HG02973 (cell line): ENCODE data around the gene DDX6.
A peak's percentile ranks its signal among the peaks of the same experiment; 100 is the strongest.
"Not testable (repeated sequence)": the region's sequence is repeated elsewhere in the genome, so short reads cannot be mapped to it uniquely, and the experiment has no call there.

ENCODE experiments used
- ATAC-seq: cut with Tn5 transposase; IDR thresholded peaks from one replicate; pipeline ENCODE4 v1.9.1; 2021; ENCODE audit warnings: moderate library complexity; ENCODE audit not compliant: unreplicated experiment

The DDX6 gene, protein sequence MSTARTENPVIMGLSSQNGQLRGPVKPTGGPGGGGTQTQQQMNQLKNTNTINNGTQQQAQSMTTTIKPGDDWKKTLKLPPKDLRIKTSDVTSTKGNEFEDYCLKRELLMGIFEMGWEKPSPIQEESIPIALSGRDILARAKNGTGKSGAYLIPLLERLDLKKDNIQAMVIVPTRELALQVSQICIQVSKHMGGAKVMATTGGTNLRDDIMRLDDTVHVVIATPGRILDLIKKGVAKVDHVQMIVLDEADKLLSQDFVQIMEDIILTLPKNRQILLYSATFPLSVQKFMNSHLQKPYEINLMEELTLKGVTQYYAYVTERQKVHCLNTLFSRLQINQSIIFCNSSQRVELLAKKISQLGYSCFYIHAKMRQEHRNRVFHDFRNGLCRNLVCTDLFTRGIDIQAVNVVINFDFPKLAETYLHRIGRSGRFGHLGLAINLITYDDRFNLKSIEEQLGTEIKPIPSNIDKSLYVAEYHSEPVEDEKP

DNA sequence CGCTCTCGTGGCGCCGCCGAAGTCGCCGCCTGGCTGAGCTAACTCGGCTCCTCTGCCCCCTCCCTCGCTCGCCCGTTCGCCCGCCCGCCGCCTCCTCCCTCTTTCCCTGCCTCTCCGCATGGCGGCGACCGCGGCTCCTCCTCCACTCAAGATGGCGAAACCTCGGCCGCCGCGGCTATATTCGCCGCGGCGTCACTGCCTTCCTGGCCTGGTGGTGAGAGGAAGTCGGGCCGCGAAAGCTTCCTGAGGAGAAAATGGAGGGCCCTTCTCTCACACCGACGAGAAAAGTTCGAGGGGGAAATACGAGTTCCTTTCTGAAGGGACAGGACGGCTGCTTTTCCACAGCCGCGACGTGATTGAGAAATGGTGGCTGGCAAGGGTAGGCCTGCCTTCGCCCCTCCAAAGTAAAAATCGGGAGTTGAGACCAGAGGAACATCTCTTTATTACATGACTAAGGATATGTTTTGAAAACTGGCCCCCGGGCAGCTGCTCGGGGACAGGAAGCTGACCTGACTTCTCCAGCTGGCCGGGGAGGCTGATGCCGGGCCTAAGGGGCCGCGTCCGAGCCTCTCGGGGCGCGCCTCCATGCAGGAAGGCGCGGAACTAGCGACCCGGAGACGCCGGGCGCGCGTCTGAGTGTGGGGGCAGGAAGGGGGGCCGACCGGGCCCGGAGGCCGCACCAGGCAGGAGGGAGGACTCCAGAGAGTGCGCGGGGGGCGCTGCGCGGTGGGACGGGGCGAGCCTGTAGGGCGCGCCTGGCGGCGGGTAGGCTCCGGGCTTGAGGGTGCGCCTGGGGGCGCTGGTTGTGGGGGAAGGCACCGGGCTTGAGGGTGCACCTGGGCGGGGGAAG lies at the start of gene DDX6:
DDX6 (minus strand) TSS at position 54 of the 850 bp plus-strand sequence. CDS start 4,913 bp downstream, outside the sequence.
- peak; percentile 50 for ATAC-seq

DNA sequence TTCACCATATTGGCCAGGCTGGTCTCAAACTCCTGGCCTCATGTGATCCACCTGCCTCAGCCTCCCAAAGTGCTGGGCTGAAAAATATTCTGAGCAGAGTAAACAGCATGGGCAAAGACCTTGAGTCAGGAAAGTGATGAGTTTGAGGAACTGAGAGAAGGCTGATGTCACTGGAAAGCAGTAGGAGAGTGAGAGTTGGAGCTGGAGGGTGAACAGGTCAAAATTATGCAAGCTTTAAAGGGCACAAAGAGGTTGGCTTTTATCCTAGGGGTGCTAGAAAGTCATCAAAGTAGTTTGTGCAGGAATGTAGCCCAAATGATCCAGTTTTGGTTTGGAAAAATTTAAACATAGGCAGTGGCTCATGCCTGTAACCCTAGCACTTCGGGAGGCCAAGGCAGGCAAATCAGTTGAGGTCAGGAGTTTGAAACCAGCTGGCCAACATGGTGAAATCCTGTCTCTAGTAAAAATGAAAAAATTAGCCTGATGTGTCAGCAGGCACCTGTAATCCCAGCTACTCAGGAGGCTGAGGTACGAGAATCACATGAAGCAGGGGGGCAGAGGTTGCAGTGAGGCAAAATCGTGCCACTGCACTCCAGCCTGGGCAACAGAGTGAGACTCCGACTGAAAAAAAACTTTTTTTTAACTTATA lies 48.1 kb upstream of the DDX6 start:
- peak; percentile 66 for ATAC-seq

DNA sequence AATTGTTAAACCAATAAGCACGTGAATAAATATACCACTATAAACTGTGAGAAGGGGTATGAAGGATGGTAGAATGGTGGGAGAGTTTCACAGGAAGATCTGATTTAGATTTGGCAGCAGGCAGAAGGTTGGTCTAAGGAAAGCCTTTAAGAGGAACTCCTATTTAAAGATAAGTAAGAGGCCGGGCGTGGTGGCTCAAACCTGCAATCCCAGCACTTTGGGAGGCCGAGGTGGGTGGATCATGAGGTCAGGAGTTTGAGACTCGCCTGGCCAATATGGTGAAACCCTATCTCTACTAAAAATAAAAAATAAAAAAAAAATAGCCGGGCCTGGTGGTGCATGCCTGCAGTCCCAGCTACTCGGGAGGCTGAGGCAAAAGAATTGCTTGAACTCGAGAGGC lies 46.9 kb upstream of the DDX6 start:
- no peak for ATAC-seq

DNA sequence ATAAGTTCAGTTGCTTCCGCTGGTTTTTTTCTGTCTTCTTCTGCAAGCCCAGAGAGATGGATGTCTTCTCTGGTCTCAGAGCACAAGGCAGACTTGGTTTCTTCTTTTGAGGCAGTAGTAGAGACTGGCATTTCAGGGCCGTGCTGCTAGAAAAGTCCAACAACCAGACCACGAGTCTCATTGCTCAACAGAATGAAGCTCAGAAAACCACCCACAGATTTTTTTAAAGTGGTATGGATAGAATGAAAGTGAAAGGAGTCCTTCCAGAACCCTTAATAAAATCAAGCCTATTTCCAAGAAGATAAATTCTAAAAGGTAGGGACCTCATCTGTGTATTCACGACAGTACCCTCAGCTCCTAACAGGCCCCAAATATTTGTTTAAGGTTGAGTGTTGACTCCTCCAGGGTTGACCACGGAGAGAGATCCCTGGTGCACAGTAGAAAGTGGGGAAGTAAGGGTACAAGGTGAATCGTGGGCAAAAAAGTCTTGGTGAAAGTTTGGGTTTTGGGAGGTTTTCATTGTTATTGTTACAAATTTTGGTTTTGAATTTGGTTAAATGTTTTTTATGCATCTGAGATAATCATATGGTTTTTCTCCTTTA lies 43.6 kb upstream of the DDX6 start:
- ATAC-seq: no peak

DNA sequence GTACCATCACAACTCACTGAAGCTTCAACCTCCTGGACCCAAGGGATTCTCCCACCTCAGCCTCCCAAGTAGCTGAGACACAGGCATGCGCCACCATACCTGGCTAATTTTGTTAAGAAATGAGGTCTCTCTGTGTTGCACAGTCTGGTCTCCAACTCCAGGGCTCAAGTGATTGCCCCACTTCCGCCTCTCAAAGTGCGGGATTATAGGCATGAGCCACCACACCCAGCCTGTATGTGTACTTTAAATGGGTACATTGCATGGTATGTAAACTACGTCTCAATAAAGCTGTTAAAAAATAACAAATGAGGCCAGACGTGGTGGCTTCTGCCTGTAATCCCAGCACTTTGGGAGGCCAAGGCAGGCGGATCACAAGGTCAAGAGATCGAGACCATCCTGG lies 36.2 kb upstream of the DDX6 start:
- ATAC-seq: no peak

DNA sequence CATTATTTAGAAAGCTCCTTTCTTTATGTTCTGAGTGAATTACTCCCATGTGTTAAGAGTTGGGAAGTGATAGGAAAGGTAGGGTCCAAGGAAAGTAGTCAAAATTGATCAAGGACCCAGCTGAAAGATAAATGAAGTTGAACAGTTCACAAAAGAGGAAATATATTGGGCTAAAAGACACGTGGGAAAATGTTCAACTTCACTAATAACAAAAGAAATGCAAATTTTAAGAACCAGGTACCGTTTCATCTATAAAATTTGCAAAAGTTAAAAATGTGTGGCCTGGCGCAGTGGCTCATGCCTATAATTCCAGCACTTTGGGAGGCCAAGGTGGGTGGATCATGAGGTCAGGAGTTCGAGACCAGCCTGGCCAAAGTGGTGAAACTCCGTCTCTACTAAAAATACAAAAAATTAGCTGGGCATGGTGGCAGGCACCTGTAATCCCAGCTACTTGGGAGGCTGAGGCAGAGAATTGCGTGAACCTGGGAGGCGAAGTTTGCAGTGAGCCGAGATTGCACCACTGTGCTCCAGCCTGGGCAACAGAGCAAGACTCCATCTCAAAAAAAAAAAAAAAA lies 32.1 kb upstream of the DDX6 start:
- not testable (repeated sequence) for ATAC-seq

DNA sequence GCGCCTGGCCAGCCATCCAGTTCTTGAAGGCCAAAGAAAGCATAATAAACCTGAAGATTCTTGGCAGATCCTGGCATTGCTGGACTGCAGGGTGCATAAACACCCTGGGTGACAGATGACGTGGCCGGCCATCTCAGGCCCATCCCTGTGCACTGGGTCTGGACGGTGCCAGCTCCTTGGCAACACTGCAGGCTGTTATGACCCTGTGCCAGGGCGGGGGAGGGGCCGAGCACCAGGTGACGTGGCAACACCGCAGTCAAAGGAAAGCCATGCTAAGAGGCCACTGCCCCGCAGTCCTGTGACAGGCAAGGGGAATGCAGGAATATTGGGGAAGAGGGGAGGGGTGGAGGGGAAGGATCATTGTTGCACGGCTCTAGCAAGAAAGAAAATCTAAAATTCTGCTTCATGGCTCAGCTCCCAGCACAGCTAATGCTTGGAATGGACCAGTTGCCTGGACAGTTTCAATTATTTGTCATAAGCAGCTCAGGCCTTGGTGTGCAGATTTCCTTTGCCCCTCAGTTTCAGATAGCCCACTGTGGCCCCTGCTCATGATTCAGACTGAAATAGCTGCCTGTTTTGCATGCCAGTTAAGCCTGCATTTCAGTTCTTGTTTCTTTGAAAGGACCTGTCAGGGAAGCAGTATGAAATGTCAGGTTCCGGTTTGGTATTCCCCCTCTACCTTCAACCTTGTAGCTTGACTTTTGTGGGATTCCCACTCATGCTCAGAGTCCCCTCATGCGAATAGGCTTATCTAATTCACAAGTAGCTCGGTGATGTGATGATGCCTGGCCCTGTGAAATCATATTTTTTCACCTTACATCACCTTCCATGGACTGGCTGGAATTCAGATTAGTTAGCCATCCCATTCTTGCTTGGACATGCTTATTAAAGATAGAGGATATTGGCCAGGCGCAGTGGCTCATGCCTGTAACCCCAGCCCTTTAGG lies 29.7 kb upstream of the DDX6 start:
- ATAC-seq: peak; percentile 88

DNA sequence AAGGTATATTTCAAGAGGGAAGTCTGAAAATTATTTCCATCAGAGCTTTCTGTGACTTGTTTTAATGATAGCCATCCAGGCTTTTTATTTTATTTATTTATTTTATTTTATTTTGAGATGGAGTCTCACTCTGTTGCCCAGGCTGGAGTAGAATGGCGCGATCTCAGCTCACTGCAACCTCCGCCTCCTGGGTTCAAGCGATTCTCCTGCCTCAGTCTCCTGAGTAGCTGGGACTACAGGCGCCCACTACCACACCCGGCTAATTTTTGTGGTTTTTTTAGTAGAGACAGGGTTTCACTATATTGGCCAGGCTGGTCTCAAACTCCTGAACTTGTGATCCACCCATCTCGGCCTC lies 29.0 kb upstream of the DDX6 start:
- not testable (repeated sequence) for ATAC-seq

DNA sequence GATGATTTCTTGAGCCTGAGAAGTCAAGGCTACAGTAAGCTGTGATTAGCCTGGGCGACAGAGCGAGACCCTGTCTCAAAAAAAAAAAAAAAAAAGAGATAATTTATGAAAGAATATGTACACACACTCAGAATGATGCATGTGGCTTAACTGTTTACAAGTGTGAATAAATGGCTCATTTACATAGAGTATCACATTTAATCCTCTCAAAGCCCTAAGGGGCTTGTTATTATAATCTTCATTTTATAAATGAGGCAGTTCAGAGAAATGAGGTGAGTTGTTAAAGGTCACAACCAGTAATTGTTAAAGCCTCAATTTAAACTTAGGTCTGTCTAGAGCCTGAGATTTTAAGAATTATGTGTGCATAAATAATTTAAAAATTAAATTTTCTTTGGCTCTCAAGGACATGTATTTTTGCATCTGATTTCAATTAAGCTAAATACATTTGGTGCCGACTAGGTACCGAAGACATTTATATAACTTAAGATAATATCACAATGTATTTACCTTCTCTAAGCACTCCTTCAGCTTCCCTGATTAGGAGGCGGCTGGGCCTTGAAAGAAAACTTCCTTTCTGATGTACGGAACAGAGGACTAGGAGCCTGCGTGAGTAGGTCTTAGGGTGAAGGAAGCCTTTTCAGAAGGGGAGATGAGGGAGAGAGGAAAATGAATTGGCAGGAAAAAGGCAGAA lies 28.5 kb upstream of the DDX6 start:
- ATAC-seq: no peak

DNA sequence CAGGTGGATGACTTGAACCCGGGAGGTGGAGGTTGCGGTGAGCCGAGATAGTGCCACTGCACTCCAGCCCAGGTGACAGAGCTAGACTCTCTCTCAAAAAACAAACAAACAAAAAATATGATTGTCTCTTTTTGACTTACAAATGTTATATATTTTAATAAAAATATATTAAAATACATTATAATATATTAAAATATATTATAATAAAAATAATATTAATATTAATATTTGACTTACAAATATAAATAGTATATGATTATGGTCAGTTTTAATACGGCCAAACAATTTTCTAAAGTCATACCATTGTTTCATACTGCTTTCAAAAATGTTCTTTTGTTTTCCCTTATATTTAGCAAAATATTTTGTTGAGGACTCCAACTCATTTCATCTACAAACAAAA lies 27.2 kb upstream of the DDX6 start:
- no peak for ATAC-seq

DNA sequence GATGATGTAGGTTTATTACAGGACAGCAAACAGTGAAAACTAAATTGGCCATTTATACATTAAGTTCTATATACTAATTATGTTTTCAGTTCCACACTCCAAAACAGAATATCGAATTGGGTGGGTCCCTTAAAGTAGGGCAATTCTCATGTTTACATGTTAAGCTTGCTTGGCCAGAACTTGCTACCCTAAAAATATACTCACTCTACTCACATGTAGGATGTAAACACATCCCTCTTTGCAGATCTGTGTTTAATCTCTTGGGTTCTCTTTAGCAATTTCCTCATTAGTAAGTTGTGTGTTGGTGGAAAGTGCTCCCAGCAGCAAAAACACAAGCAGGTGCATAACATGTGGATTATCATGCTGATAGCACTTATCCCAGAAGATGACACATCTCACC lies 22.6 kb upstream of the DDX6 start:
- no peak for ATAC-seq

DNA sequence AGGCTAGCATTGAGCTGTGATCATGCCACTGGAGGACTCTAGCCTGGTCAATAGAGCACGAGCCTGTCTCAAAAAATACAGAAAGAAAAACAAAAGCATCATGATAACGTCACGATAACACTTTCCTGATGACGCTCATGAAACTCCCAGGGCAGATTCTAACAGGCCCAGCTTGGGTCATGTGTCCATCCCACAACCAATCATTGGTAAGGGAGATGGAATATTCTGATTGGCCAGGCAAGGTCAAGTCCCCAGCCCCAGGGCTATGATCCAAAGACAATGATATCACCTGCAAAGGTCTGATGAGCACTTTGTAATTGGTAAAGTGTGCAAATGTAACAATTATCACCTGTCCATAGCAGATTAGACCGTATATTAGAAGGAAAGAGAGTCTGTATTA lies 21.5 kb upstream of the DDX6 start:
- no peak for ATAC-seq

DNA sequence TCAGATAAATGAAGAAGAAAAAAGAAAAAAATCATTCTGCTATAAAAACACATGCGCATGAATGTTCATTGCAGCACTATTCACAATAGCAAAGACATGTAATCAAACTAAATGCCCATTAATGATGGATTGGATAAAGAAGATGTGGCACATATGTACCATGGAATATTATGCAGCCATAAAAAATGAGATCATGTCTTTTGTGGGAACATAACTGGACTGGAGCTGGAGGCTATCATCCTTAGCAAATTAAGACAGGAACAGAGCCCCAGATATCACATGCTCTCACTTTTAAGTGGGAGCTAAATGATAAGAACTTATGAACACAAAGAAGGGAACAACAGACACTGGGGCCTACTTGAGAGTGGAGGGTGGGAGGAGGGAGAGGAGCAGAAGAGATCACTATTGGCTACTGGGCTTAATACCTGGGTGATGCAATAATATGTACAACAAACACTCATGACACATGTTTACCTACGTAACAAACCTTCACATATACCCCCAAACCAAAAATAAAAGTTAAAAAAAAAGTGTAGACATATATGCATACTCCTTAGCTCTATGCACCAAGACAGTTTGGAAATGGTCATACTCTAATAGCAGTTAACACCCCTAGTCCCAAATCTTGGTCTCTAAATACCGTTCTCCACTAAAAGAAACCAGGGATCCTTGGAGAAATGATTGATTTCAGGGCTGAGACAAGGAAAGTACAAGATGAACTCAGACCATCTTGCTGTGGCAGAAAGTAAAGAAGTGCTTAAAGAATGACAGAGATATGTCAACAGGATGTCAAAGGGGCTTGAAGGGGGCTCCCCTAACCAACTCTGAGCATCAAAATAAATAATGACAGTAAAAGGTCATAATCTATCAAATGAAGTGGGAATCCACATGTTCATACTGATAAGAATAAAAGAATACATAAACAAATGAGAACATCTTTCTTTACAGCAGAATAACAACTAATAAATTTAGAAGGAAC lies 17.1 kb upstream of the DDX6 start:
- no peak for ATAC-seq

DNA sequence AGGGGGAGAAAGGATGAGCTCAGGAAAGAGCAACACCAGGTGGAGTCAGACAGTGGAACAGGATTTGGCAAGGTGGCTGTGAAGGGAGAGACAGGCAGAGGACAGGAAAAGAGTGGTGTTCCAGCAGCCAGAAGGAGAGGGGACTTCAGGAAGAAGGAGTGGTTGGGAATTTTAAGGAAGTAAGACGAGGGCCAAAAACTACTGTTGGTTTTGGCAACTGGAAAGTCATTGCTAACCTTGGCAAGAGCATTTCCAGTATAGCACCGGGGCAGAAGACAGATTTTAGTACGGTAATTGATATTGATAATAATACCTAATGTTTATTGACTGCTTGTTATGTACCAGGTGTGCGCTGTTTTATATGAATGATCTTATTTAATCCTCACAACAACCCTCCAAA lies 15.4 kb upstream of the DDX6 start:
- ATAC-seq: no peak

DNA sequence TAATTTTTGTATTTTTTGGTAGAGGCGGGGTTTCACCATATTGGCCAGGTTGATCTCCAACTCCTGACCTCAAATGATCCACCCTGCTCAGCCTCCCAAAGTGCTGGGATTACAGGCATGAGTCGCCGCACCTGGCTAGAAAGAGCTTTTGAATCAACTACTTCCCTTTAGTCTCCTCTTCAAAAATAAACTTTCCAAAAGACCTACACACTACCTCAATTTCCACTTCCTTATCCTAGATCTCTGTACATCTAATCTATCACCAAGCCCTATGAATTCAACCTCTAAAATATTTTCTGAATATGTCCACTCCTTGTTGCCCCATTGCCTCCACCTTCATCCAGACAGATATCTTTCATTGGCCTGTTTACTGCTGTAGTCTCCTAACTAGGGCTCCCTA lies 13.1 kb upstream of the DDX6 start:
- ATAC-seq: no peak

DNA sequence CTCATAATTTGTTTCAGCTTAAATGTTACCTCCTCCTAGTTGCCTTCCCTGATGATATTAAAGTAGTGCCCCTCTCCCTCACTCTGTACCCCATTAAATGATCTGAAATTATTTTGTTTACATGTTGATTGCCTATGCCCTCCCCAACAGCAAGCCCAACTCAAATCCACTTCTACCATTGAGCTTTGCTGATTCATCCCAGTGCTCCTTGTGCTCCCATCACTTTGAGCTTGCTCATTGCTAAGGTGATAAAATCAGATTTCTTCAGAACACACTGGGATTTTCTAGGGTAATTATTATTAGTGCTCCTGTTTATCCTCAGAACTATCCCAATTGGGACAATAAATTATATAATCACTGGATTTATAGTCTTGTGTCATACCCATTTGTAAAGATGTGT lies 8.4 kb upstream of the DDX6 start:
- no peak for ATAC-seq

DNA sequence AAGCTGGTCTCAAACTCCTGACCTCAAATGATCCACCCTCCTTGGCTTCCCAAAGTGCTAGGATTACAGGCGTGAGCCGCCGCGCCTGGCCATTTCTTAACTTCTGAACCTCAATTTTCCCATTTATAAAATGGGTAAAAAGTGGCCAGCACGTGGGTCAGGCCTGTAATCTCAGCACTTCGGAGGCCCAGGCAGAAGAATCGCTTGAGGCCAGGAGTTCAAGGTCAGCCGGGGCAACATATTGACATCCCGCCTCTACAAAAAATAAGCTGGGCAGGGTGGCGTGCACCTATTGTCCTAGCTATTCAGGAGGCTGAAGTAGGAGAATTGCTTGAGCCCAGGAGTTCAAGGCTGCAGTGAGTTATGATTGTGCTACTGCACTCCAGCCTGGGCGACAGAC lies 6.5 kb upstream of the DDX6 start:
- ATAC-seq: no peak

DNA sequence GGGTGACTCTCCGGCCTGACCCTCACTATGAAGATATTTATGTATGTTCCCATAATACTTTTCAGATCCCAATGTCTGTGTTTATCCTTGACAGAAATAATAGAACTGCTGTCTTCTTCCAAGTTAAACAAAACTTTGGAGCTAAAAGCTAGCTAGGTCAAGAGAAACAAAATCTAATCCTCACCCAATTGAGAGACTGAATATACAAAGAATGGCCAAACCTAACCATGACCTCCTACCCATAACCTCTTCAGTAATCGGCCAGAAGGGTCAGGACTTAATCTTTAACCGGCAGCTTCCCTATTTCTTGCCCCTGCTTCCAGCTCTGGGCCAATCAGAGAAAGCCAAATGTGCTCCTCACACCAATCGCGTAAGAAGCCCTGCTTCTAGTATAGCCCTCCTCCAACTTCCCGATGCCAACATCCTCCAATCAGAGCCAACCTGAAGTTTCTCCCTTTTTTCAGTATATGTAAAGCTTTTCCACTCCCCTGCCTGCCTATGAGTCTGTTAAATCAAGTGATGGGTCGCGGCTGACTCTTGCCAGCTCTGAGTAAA lies 1.7 kb upstream of the DDX6 start:
- peak; percentile 35 for ATAC-seq
